Dendritic cell treated with granulocyte-macrophage colony-stimulating factor and Interleukin-4, amounts not matched to agents 40 ng/mL and 50 ng/mL, for 4 days (primary cell): ENCODE results near the gene ONECUT2.

Experiments
- H3K27ac Mint-ChIP-seq: one replicate; pipeline ENCODE4 v1.8.0; 2022; ENCODE audit warnings: mild to moderate bottlenecking, mixed read lengths
- H3K27me3 Mint-ChIP-seq: one replicate; pipeline ENCODE4 v1.8.0; 2022; ENCODE audit warnings: mild to moderate bottlenecking, mixed read lengths
- H3K36me3 Mint-ChIP-seq: one replicate; pipeline ENCODE4 v1.8.0; 2022; ENCODE audit warnings: low read depth, mixed read lengths
- H3K4me1 Mint-ChIP-seq: one replicate; pipeline ENCODE4 v1.8.0; 2022; ENCODE audit warnings: low read depth, mixed read lengths
- H3K4me3 Mint-ChIP-seq: one replicate; pipeline ENCODE4 v1.8.0; 2022; ENCODE audit warnings: mild to moderate bottlenecking, moderate library complexity, mixed read lengths
- H3K9me3 Mint-ChIP-seq: one replicate; pipeline ENCODE4 v1.8.0; 2022; ENCODE audit warnings: mixed read lengths
- intact Hi-C: fragments of 100-400 bp; cut with micrococcal nuclease; formaldehyde crosslinking; loops from one replicate; pipeline ENCODE4 v1.15.0; 2022

Gene ONECUT2

GRCh38 chr18:57445488-57446319, 10.5 kb downstream of the ONECUT2 start:
- Mint-ChIP-seq H3K4me1 (peaks cover 11% of the 10 kb centered on the region), H3K9me3 (no peaks in the 10 kb centered on the region), H3K36me3 (no peaks in the 10 kb centered on the region), H3K4me3 (no peak overlapping the region), H3K27me3 (peaks cover 80% of the 10 kb centered on the region), H3K27ac (no peak overlapping the region)
- intact Hi-C loops: loop anchor here (10.0 kb wide), 1 partner anchor 571 kb away; no protein-coding TSS in a partner anchor

- intact Hi-C loops: loop anchor here (10.0 kb wide), 1 partner anchor 572 kb away; no protein-coding TSS in a partner anchor
Observed at GRCh38 chr18:57446322-57446721, 11.1 kb downstream of the ONECUT2 start.

GRCh38 chr18:57447154-57447621, 12.0 kb downstream of the ONECUT2 start:
- Mint-ChIP-seq H3K9me3 (no peaks in the 10 kb centered on the region), H3K4me1 (no peaks in the 10 kb centered on the region), H3K27me3 (peaks cover 73% of the 10 kb centered on the region), H3K36me3 (no peaks in the 10 kb centered on the region), H3K4me3 (no peak overlapping the region), H3K27ac (no peak overlapping the region)
- intact Hi-C loops: loop anchor here (10.0 kb wide), 1 partner anchor 572 kb away; no protein-coding TSS in a partner anchor

More at GRCh38 chr18:57446322-57446721, 11.1 kb downstream of the ONECUT2 start:
- Mint-ChIP-seq H3K36me3 (no peaks in the 10 kb centered on the region), H3K27me3 (peaks cover 76% of the 10 kb centered on the region), H3K9me3 (no peaks in the 10 kb centered on the region), H3K4me3 (no peak overlapping the region), H3K4me1 (peaks cover 4% of the 10 kb centered on the region), H3K27ac (no peak overlapping the region)

GRCh38 chr18:57455576-57456129, 20.5 kb downstream of the ONECUT2 start:
- H3K36me3 Mint-ChIP-seq: no peaks in the 10 kb centered on the region
- H3K27me3 Mint-ChIP-seq: peaks cover 25% of the 10 kb centered on the region
- H3K9me3 Mint-ChIP-seq: no peaks in the 10 kb centered on the region
- intact Hi-C loops: no loop called here
- H3K4me1 Mint-ChIP-seq: no peaks in the 10 kb centered on the region
- H3K4me3 Mint-ChIP-seq: no peak overlapping the region
- H3K27ac Mint-ChIP-seq: no peak overlapping the region

GRCh38 chr18:57461652-57462269, 26.6 kb downstream of the ONECUT2 start:
- Mint-ChIP-seq H3K4me3 (no peak overlapping the region), H3K27me3 (peaks cover 17% of the 10 kb centered on the region), H3K9me3 (no peaks in the 10 kb centered on the region), H3K4me1 (no peaks in the 10 kb centered on the region), H3K27ac (no peak overlapping the region), H3K36me3 (no peaks in the 10 kb centered on the region)
- intact Hi-C loops: no loop called here

- Mint-ChIP-seq H3K27me3 (peaks cover 18% of the 10 kb centered on the region), H3K4me3 (no peak overlapping the region), H3K9me3 (no peaks in the 10 kb centered on the region), H3K36me3 (no peaks in the 10 kb centered on the region), H3K4me1 (no peaks in the 10 kb centered on the region), H3K27ac (no peak overlapping the region)
- intact Hi-C loops: no loop called here
Observed at GRCh38 chr18:57466307-57466706, 31.1 kb downstream of the ONECUT2 start.

GRCh38 chr18:57466745-57467409, 31.7 kb downstream of the ONECUT2 start:
- peaks cover 18% of the 10 kb centered on the region for H3K27me3 Mint-ChIP-seq

GRCh38 chr18:57469884-57470283, 34.7 kb downstream of the ONECUT2 start:
- H3K9me3 Mint-ChIP-seq: no peaks in the 10 kb centered on the region
- intact Hi-C loops: no loop called here

More at GRCh38 chr18:57466745-57467409, 31.7 kb downstream of the ONECUT2 start:
- no peak overlapping the region for H3K4me3 Mint-ChIP-seq
- H3K4me1 Mint-ChIP-seq: no peaks in the 10 kb centered on the region
- intact Hi-C loops: no loop called here
- no peak overlapping the region for H3K27ac Mint-ChIP-seq
- H3K9me3 Mint-ChIP-seq: no peaks in the 10 kb centered on the region
- no peaks in the 10 kb centered on the region for H3K36me3 Mint-ChIP-seq

GRCh38 chr18:57475408-57475807, 40.2 kb downstream of the ONECUT2 start:
- Mint-ChIP-seq H3K36me3 (no peaks in the 10 kb centered on the region), H3K4me3 (no peak overlapping the region), H3K9me3 (no peaks in the 10 kb centered on the region), H3K27ac (no peak overlapping the region), H3K4me1 (peaks cover 7% of the 10 kb centered on the region), H3K27me3 (peaks cover 30% of the 10 kb centered on the region)
- intact Hi-C loops: no loop called here

More at GRCh38 chr18:57469884-57470283, 34.7 kb downstream of the ONECUT2 start:
- no peak overlapping the region for H3K4me3 Mint-ChIP-seq
- peaks cover 23% of the 10 kb centered on the region for H3K27me3 Mint-ChIP-seq
- H3K27ac Mint-ChIP-seq: no peak overlapping the region
- H3K36me3 Mint-ChIP-seq: no peaks in the 10 kb centered on the region
- no peaks in the 10 kb centered on the region for H3K4me1 Mint-ChIP-seq

- Mint-ChIP-seq H3K27ac (no peak overlapping the region), H3K4me3 (no peak overlapping the region), H3K9me3 (no peaks in the 10 kb centered on the region), H3K4me1 (peaks cover 7% of the 10 kb centered on the region), H3K36me3 (no peaks in the 10 kb centered on the region), H3K27me3 (peaks cover 30% of the 10 kb centered on the region)
- intact Hi-C loops: no loop called here
Observed at GRCh38 chr18:57475903-57476302, 40.7 kb downstream of the ONECUT2 start.

GRCh38 chr18:57480733-57481132, 45.6 kb downstream of the ONECUT2 start:
- Mint-ChIP-seq H3K4me1 (peaks cover 4% of the 10 kb centered on the region), H3K4me3 (no peak overlapping the region), H3K36me3 (no peaks in the 10 kb centered on the region), H3K9me3 (no peaks in the 10 kb centered on the region), H3K27me3 (peaks cover 25% of the 10 kb centered on the region), H3K27ac (no peak overlapping the region)
- intact Hi-C loops: no loop called here

- Mint-ChIP-seq H3K27me3 (peaks cover 6% of the 10 kb centered on the region), H3K27ac (no peak overlapping the region), H3K9me3 (no peaks in the 10 kb centered on the region), H3K36me3 (no peaks in the 10 kb centered on the region), H3K4me1 (no peaks in the 10 kb centered on the region), H3K4me3 (no peak overlapping the region)
- intact Hi-C loops: no loop called here
Observed at GRCh38 chr18:57497372-57498294, 62.5 kb downstream of the ONECUT2 start.
